8988T (cell line): ENCODE results near the gene ZBTB3.
"Not testable (repeated sequence)": the region's sequence is repeated elsewhere in the genome, so short reads cannot be mapped to it uniquely, and the experiment has no call there.

Source experiments
- DNase-seq: peaks from one replicate; pipeline ENCODE4 v3.0.0; 2011

Gene ZBTB3

GRCh38 chr11:62713343-62713742 is 40.6 kb downstream of the ZBTB3 start:
- DNase-seq, result no peak

GRCh38 chr11:62712861-62713260 is 41.1 kb downstream of the ZBTB3 start:
- no peak for DNase-seq

GRCh38 chr11:62712276-62712812 is 41.6 kb downstream of the ZBTB3 start:
- no peak for DNase-seq

DNA sequence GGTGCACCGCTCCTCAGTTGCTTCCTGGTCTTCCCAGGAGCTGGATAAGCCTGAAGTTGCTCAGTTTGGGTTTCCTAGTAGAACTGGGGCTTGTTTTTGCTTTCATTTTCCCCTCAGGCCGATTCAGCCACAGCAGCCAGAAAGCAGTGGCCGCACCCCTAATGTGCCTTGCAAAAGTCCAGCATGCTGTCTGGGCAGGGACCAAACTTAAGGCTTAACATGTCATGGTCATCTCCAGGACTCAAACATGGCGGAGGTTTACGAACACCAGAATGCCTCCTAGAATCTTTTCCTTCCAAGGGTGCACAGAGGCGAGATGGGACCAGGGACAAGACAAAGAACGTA is 44.0 kb downstream of the ZBTB3 start:
- DNase-seq, result no peak

DNA sequence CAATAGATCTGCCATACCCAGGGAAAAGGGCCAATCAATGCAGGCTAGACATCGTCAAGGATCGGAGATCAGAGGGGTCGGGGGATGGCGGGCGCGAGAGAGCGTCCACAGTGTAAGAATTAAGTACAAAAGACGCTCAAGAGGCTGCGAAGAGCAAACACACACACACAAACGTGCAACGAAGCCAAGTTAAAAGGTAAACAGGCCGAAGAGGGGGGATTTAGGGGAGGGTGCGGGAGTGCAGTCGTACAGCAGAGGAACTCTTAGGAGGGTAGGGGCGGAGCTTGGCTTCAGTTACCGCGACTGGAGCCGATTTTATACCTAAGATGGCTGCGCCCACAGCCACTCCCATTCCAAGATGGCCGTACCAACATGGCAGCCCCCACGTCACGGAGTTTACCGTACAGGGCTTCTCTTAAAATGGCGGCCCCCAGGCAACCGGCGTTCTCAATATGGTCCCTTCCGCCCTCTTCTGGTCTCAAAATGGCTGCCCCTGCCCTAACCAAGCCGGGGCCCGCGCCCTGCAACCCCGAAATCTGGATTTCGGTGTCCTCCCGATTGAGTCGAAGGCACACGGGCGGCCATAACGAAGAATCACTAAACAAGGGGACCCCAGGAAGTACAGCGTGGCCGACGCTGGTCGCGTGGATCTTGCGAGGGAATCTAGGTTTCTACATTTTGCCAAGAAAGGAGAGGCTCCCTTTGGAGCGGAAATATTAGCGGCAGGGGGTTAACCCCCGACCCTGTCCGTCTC is 44.5 kb downstream of the ZBTB3 start:
- no peak for DNase-seq

DNA sequence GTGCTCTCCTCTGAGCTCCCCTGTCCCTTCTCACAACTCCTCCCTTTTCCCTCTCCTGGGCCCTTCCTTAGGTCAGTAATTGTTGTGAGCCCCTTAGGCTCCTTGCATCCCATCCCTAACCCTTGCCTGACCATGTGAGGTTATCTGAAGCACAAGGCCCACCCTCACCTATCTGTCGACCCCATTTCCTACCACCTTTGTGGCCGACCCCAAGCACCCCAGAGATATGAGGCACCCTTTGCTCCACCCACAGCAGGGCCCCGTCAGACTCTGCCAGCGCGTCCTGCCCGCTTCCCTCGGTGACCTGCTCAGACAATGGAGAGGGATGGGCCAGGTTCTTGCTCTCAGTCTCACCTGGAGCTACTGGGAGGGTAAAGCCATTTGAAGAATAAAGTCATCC is 45.2 kb downstream of the ZBTB3 start:
- no peak for DNase-seq

DNA sequence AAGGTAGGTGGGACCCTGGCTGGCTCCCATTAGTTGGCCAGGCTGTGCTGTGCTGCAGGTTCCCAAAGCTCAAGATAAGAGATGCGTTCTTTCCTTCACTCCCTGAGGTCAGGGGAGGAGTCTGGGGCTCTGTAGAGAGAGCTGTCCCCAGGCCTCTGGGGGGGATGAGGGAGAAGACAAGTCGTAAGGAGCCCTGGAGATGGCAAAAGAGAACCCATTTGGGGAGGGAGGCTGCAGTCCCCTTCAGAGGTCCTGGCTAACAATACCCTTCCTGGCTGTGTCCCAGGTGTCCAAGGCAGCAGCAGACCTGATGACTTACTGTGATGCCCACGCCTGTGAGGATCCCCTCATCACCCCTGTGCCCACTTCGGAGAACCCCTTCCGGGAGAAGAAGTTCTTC is 45.6 kb downstream of the ZBTB3 start:
- DNase-seq, result no peak

GRCh38 chr11:62707277-62707861 is 46.6 kb downstream of the ZBTB3 start, which contains the start of the genes BSCL2 and GNG3:
TSS of gene BSCL2 (minus strand) at chr11:62707424. CDS start at chr11:62707195, 229 bp downstream.
TSS of gene GNG3 (plus strand) at chr11:62707676. CDS start at chr11:62708296, 620 bp downstream.
- DNase-seq, result no peak

- DNase-seq, result no peak
Observed at GRCh38 chr11:62706850-62707247, 47.1 kb downstream of the ZBTB3 start.

GRCh38 chr11:62705880-62706849 is 47.8 kb downstream of the ZBTB3 start:
- DNase-seq, result peak; percentile 91

GRCh38 chr11:62705413-62705812 is 48.5 kb downstream of the ZBTB3 start:
- no peak for DNase-seq

GRCh38 chr11:62703921-62704320 is 50.0 kb downstream of the ZBTB3 start:
- not testable (repeated sequence) for DNase-seq

GRCh38 chr11:62702246-62702645 is 51.7 kb downstream of the ZBTB3 start:
- no peak for DNase-seq
